ENCODE data around the gene OPRL1.

OPRL1 gene

GRCh38 chr20:64055893-64056638 lies 23.8 kb upstream of the OPRL1 start:
- no peak overlapping the region for H3K4me3 ChIP-seq (ENCODE audit: low read depth, low read length)

- H3K4me3 ChIP-seq (ENCODE audit: low read depth, low read length): no peak overlapping the region
These were observed 23.3 kb upstream of the OPRL1 start for GRCh38 chr20:64056639-64056888.

DNA sequence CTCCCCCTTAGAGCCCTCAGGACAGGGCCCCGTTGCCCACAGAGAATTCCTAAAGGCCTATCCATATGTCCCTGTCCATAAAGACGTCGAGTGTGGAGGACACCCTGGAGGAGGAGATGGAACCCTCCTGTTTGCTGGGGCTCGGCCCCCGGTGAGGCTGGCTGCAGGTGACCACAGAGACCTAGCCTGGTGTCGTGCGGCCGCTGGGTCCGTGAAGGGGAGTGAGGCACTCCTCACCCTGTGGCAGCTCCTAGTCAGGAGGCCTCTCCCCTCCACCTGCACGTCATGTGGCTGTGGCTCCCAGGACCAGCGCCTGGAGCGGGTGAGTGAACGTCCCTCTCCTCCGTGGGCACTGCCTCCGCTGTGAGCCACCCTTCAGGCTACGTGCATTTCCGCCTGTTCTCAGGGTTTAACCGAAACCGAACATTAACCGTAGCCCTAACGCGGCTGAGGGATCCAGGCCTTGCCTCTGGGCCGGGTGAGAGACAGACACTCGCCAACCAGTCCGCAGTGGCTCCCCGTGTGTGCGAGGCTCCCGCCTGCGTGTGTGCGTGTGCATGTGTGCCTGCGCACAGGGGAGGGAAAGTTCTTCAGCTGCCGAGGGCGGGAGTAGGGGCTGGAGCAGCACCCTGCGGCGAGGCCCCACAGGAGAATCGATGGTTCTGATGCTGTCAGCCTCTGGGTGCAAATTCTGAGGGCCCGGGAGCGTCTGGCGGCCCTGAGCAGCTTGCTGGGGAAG lies 22.8 kb upstream of the OPRL1 start:
- no peak overlapping the region for H3K4me3 ChIP-seq (ENCODE audit: low read depth, low read length)

DNA sequence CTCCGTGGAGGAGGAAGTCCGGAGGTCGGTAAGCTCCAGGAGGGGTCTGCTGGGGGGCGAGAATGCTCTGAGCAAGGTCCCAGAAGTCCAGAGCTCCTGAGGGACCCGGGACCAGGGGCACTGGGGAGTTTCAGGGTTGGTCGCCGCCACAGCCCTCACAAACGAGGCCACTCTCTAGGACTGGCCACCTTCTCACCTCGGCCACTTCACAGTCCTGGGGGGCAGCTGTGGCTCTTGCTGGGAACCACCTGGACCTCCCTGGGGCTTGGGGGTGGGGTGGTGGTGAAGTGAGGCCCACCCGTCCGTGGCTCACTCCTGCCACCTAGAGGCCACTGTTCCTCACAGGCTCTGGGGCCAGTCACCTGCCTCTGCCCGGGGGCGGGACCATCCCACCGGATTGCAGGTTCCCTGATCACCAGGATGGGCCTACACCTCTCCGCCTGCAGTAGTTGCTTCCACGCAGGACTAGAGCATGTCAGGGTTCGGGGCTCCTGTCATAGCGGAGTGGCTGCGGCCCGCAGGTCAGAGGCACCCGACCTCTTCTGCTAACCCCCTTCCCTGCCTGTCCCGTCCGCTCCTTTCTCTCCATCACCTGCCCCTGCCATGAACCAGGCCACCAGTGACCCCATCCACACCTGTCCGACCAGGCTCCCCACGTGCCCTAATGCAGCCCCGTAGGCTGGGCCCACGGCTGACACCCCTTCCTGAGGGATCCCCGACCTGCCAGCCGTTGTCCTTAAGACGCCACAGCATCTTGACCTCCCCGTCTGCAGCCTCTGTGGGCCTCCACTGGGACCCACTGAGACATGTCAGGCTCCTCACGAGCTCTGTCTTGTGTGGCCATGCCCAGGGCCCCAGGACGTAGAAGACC lies 22.0 kb upstream of the OPRL1 start:
- no peak overlapping the region for H3K4me3 ChIP-seq (ENCODE audit: low read depth, low read length)

DNA sequence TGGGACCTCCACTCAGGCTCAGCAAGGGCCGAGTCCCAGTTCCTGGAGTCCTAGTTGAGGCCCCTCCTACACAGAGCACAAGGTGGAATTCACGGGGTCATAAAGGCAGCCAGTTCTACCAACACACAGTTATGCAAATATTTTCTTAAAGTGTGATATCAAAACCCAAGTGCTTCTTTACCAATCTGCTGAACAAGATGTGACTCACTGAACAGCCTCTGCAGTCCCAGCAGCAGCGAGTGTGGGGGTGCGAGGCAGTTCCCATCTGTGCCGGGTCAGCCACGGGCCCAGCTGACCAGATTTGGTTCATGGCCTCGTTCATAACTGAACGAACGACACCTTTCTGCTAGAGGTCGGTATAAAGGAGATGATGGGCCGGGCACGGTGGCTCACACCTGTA lies 21.3 kb upstream of the OPRL1 start:
- no peak overlapping the region for H3K4me3 ChIP-seq (ENCODE audit: low read depth, low read length)

DNA sequence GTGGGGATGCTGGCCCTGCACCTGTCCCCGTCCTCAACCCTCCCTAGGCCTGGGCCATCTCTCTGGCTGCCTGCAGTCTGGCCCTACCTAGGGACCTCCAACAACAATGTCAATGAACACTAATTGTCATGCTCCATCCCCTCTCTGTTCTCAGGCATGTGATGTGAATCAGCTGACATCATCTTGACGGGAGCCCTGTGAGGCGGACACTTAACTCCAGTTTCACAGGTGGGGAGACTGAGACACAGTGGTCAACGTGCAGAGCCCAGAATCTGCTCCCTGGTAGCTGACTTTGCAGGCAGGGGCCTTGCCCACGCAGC lies 17.6 kb upstream of the OPRL1 start:
- H3K4me3 ChIP-seq (ENCODE audit: low read depth, low read length): peak overlapping the region; percentile 72

DNA sequence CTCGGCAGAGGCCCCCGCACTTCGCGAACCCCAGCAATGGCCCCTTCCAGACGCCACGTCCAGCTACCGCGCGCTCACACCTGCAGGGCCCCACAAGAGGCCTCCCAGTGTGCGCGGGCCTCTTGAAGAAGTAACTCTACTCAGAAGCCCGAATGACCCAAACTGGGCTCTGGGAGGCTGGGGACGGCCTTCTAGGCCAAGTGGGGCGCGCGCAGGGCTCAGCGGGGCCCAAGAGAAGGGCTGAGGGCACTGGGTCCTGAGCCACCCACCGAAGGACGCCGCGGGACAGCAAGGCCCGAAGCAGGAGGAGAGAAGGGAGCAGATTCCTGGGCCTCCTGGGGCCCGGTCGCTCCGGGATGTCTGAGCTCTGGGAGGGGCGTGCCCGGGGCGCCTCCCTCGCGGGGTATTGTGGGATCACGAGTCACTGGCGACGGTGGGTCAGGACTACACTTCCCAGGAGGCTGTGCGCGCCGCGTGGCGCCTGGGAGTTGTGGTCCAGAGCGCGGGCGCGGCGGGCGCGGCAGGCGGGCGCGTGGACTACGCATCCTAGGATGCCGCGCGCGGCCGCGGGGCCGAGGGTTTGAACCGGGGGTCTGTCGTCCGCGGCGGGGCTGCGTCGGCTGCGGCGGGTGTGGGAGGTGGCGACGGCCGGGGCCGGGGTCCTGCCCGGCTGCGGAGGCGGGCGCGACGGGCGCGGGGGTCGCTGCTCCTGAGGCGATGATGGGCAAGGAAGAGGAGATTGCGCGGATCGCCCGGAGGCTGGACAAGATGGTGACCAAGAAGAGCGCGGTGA lies 17.1 kb upstream of the OPRL1 start, which contains the start of gene TCEA2:
Gene TCEA2 (plus strand): TSS at position 603 of the 793 bp plus-strand sequence. CDS start 115 bp downstream, at position 718.
- H3K4me3 ChIP-seq (ENCODE audit: low read depth, low read length): peak within 1 kb of the TSS; percentile 72

DNA sequence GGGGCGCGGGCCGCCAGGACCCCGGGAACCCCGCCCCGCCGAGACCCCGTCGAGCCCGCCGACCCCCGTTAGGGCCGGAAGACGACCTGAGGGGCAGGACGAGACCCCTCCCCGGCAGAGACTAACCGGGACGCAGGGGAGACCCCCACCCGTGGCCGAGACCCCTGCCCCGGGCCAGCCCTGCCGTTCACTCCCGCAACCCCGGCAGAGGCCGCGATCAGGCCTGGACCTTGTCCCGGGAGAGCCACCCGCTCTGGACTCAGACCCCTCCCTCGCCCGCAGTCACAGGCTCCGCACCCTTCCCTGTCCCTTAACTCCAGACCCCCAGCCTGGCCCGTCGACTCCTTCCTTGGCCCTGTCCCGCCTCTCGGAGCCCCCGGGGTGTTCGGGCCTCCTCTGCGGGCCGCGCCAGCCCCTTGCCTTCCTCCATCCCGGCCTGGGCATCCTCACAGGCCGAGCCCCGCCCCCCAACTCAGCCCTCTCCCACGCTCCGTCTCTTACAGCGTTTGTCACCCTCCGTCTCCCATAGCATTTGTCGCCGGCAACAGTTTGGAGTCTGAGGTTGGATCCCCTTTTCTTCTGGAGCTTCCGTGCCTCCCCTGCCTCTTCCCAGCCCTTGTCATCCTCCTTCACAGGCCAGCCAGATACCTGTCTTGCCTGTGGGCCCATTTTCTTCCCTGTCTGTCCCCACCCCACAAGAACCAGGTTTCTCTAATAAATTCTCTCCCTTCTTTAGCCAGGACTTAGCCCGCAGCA lies 16.3 kb upstream of the OPRL1 start:
- peak overlapping the region; percentile 72 for H3K4me3 ChIP-seq (ENCODE audit: low read depth, low read length)

DNA sequence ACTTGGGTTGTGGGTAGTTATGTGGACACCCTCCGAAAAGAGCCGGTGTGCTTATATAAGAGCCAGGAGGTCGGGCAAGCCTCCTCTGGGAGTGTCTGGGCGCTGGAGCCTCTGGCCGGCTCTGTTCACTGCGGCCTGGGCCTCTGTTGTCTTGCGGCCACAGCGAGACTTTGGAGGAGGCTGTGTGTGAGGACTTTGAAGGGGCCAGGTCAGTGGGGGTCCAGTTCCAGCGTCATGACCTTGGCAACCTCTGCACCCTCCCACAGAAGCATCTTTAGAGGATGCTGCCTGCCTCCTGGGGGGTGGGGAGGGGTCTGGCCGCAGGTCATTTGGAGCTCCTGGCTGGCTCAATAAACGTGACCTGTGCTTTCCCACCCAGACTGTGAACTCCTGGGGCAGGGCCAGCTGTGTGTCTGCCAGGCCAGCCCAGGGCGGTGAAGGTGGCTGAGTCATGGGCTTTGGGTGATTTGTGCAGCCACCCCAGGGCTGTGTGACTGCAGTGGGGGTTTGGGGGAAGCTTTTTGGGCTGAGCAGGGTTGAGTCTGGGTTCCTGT lies 15.7 kb upstream of the OPRL1 start:
- H3K4me3 ChIP-seq (ENCODE audit: low read depth, low read length): no peak overlapping the region

DNA sequence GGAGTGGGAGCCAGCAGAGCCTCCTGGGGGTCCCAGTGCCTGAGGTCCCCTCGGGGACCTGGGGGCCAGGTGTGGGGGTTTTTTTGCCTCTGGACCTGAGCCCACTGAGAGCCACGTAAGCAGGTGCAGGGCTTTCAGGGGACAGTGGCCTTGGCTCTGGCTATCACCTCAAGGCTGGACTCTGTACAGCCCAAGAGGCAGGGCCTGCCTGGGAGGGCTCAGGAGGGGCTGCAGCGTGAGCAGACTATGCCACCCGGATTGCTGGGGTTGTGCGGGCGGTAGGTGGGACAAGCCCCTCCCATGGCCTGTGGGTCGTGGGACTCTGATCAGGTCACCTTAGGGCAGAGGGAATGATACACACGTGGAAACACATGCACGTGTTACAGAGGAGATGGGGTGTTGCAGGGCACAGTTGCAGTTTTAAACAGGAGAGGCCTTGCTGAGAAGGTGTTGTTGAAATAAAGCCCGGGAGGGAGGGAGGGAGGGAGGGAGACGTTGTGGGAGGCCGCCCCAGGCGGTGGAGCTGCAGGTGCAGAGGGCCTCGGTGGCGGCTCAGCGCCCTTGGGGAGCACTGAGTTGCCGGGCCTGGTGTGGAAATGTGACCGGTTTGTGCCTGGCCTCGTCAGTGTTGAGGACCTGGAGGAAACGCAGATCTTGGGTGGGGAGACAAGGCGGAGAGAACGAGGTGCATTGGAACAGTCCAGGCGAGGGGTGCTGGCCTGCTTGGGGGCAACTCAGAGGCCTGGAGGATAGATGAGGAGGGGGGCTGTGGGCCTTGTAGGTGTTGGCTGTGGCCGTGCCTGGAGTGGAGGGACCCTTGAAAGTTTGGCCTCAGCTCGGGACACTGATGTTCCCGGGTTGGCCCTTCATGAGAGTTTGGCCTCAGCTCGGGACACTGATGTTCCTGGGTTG lies 14.6 kb upstream of the OPRL1 start:
- H3K4me3 ChIP-seq (ENCODE audit: low read depth, low read length): no peak overlapping the region

- no peak overlapping the region for H3K4me3 ChIP-seq (ENCODE audit: low read depth, low read length)
These were observed 13.9 kb upstream of the OPRL1 start for GRCh38 chr20:64065974-64066343.

DNA sequence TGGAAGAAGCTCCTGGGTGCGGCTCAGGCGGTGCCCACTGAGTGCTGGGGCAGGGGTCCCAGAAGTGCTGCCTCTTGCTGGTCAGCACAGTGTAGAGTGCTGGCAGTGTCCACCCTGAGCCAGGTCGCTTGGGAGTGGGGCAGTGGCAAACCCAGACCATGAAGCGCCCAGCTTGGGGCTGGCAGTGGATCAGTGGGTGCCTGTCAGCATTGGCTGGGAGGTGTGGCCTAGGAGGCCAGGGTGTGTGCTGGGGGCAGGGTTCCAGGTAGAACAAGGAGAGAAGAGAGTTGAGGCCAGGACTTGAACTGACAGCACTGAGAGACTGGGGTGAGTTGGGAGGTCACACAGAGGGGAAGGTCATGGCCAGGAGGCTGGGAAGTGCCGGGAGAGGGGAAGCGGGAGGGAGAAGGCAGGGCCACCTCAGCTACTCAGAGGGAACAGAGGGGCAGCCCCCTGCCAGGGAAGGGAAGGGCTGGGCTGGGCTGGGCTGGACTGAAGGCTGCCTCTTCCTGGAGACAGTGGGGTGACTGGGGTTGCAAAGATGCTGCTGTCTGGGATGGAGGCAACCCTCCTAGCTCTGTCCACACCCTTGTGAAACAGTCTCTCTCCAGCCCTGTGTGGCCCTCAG lies 12.8 kb upstream of the OPRL1 start:
- no peak overlapping the region for H3K4me3 ChIP-seq (ENCODE audit: low read depth, low read length)

GRCh38 chr20:64067733-64068307 lies 12.1 kb upstream of the OPRL1 start:
- no peak overlapping the region for H3K4me3 ChIP-seq (ENCODE audit: low read depth, low read length)

DNA sequence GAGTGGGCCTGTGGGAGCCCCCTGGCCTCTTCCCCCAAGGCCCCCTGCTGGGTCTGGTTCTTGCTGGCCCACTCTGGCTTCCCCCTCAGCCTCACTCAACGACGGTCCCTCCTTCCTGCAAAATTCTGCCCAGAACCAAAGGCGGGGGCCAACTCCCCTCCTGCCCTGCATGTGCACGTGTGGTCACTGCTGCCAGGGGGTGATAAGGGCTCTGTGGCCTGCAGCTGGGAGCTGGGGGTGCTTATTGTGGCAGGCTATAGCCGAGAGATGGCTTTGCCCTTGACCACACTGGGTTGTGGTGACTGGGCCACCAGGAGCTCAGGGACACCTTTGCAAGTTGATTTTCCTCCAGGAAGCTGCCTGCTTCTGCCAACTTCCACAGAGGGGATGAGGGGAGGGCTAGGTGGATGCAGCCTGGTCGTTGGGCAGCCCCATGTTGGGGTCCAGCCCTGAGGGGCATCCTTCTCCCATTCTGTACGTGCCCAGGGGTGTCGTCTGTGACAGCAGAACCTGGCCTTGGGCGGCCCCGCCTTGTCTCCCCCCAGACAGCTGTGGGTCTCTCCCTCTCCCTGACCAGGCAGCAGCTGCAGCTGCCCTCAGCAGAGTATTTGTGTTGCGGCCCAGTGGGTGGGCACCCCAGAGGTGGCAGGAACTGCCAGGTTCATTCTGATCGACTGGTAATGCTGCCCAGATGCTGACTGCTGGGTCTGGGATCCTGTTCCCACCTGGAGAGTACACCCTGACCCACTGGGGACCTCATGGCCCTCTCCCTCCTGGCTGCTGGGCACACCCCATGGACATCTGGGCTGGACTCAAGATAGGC lies 11.3 kb upstream of the OPRL1 start:
- H3K4me3 ChIP-seq (ENCODE audit: low read depth, low read length): no peak overlapping the region

GRCh38 chr20:64069209-64069613 lies 10.7 kb upstream of the OPRL1 start:
- no peak overlapping the region for H3K4me3 ChIP-seq (ENCODE audit: low read depth, low read length)

DNA sequence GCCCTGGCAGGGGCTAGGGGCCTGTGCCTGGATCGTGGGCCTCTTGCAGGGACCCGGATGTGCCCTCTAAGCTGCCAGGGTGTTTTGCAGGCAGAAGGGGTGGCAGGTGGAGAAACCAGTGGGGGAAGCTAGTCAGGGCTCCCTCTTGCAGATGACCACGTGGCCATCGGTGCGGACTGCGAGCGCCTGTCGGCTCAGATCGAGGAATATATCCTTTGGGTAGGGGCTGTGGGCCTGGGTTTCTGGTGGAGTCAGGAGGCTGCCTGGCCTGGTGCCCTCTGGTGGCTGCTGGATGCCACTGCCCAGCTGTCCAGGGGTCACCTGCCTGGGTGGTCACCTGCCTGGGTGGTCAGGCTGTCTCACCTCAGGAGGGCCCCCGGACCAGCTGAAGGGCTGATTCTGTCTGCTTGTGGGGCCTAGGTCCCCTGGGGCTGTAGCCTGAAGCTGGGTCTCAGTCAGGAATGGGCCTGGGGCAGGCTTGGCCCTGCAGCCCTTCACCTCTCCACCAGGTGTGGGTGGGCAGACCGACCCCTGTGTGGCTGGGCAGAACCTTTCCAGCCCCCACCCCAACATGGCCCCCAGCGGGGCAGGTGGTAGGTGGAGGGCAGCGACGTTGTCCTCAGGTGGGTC lies 10.2 kb upstream of the OPRL1 start:
- no peak overlapping the region for H3K4me3 ChIP-seq (ENCODE audit: low read depth, low read length)

All from iPS-11a (cell line).